ENCODE data around the gene RAB3A. TPM values are rescaled to one million over a fixed set of nuclear protein-coding genes. Genes with fewer than 3 reads are reported as not detected.
A peak's percentile ranks its signal among the peaks of the same experiment; 100 is the strongest.

RAB3A gene
- total RNA-seq, 2 experiments from 2014 or later = 4.9 to 8.6 TPM

GRCh38 chr19:18174983-18175382 is 28.9 kb downstream of the RAB3A start:
- Histone ChIP-seq H2AFZ (ENCODE audit: low read length) (no peak overlapping the region), H3K79me2 (ENCODE audit: insufficient read depth, low read depth, low read length) (peaks cover 24% of the 10 kb centered on the region), H3K4me3 (ENCODE audit: low read depth, low read length, poor library complexity, severe bottlenecking) (peak overlapping the region; percentile 88), H3K9me2 (ENCODE audit: insufficient read depth, low read length) (no peaks in the 10 kb centered on the region), H3K9me3 (ENCODE audit: low read length) (no peaks in the 10 kb centered on the region), H4K20me1 (ENCODE audit: insufficient read depth, low read length) (peaks cover 6% of the 10 kb centered on the region; the same call in 1 of the 2 replicates), H3K27ac (ENCODE audit: low read depth, low read length, poor library complexity, severe bottlenecking) (peak overlapping the region; percentile 93), H3K36me3 (ENCODE audit: insufficient read depth, low read length) (peaks cover 42% of the 10 kb centered on the region), H3K4me2 (ENCODE audit: low read length) (peak overlapping the region; percentile 100), H3K4me1 (ENCODE audit: insufficient read depth, low read length, poor library complexity, severe bottlenecking) (peaks cover 50% of the 10 kb centered on the region)
- BruUV-seq (replicated peaks) = no TSS peak
- ChIA-PET POLR2A (interaction anchor here (0.7 to 1.0 kb wide), 3 partner anchors 8 to 17 kb away, joined by 3 to 4 read pairs (median 3); no protein-coding TSS in a partner anchor), CTCF (ENCODE audit: unreplicated experiment) (no interaction called here)
- DNase-seq (ENCODE audit: low spot score) = no peak
- intact Hi-C loops (cut with micrococcal nuclease; ENCODE audit: unreplicated experiment) = no loop called here
- TF ChIP-seq CTCF (conservative IDR thresholded peaks at IDR 0.05; ENCODE audit: low read length) = no peak
- TF ChIP-seq EZH2phosphoT487 (IDR thresholded peaks at IDR 0.05; ENCODE audit: borderline replicate concordance, low read depth, low read length) = no peak

- intact Hi-C loops (cut with micrococcal nuclease; ENCODE audit: unreplicated experiment) = no loop called here
- H3K9me2 ChIP-seq (ENCODE audit: insufficient read depth, low read length) = no peaks in the 10 kb centered on the region
- H3K79me2 ChIP-seq (ENCODE audit: insufficient read depth, low read depth, low read length) = peaks cover 24% of the 10 kb centered on the region
- H3K4me2 ChIP-seq (ENCODE audit: low read length) = peak within 1 kb of the TSS; percentile 100
- POLR2A ChIA-PET = interaction anchor here (1.0 kb wide), 1 partner anchor 9 kb away, joined by 4 read pairs; no protein-coding TSS in a partner anchor
- DNase-seq (ENCODE audit: low spot score) = peak; percentile 90
- no peaks in the 10 kb centered on the region for H3K9me3 ChIP-seq (ENCODE audit: low read length)
- peaks cover 63% of the 10 kb centered on the region for H3K4me1 ChIP-seq (ENCODE audit: insufficient read depth, low read length, poor library complexity, severe bottlenecking)
- H3K36me3 ChIP-seq (ENCODE audit: insufficient read depth, low read length) = peaks cover 36% of the 10 kb centered on the region
- peak within 1 kb of the TSS; percentile 88 for H3K4me3 ChIP-seq (ENCODE audit: low read depth, low read length, poor library complexity, severe bottlenecking)
- peaks cover 6% of the 10 kb centered on the region; the same call in 1 of the 2 replicates for H4K20me1 ChIP-seq (ENCODE audit: insufficient read depth, low read length)
- no TSS peak for BruUV-seq (replicated peaks)
- no peak for TF ChIP-seq EZH2phosphoT487 (IDR thresholded peaks at IDR 0.05; ENCODE audit: borderline replicate concordance, low read depth, low read length)
- no peak for TF ChIP-seq CTCF (conservative IDR thresholded peaks at IDR 0.05; ENCODE audit: low read length)
- H2AFZ ChIP-seq (ENCODE audit: low read length) = peak within 1 kb of the TSS; percentile 30; the same call in 1 of the 2 replicates
- peak within 1 kb of the TSS; percentile 93 for H3K27ac ChIP-seq (ENCODE audit: low read depth, low read length, poor library complexity, severe bottlenecking)
- CTCF ChIA-PET (ENCODE audit: unreplicated experiment) = no interaction called here
These were observed 30.1 kb downstream of the RAB3A start, which contains the start of gene IFI30 for GRCh38 chr19:18173572-18174288. Gene IFI30, plus strand, starts transcription at chr19:18173813. Its CDS starts 29 bp downstream, at chr19:18173842.

GRCh38 chr19:18173054-18173571 is 30.7 kb downstream of the RAB3A start:
- TF ChIP-seq CTCF (conservative IDR thresholded peaks at IDR 0.05; ENCODE audit: low read length) (no peak), EZH2phosphoT487 (IDR thresholded peaks at IDR 0.05; ENCODE audit: borderline replicate concordance, low read depth, low read length) (no peak)
- H3K4me3 ChIP-seq (ENCODE audit: low read depth, low read length, poor library complexity, severe bottlenecking) = peak overlapping the region; percentile 88
- no peaks in the 10 kb centered on the region for H3K9me2 ChIP-seq (ENCODE audit: insufficient read depth, low read length)
- peaks cover 69% of the 10 kb centered on the region for H3K4me1 ChIP-seq (ENCODE audit: insufficient read depth, low read length, poor library complexity, severe bottlenecking)
- H3K27ac ChIP-seq (ENCODE audit: low read depth, low read length, poor library complexity, severe bottlenecking) = peak overlapping the region; percentile 93
- peaks cover 30% of the 10 kb centered on the region for H3K36me3 ChIP-seq (ENCODE audit: insufficient read depth, low read length)
- POLR2A ChIA-PET = no interaction called here
- CTCF ChIA-PET (ENCODE audit: unreplicated experiment) = no interaction called here
- peaks cover 24% of the 10 kb centered on the region for H3K79me2 ChIP-seq (ENCODE audit: insufficient read depth, low read depth, low read length)
- no peak overlapping the region for H2AFZ ChIP-seq (ENCODE audit: low read length)
- peak; percentile 44 for DNase-seq (ENCODE audit: low spot score)
- BruUV-seq (replicated peaks) = no TSS peak
- peaks cover 6% of the 10 kb centered on the region; the same call in 1 of the 2 replicates for H4K20me1 ChIP-seq (ENCODE audit: insufficient read depth, low read length)
- H3K4me2 ChIP-seq (ENCODE audit: low read length) = peak overlapping the region; percentile 100
- intact Hi-C loops (cut with micrococcal nuclease; ENCODE audit: unreplicated experiment) = no loop called here
- H3K9me3 ChIP-seq (ENCODE audit: low read length) = no peaks in the 10 kb centered on the region
